GM12874 (cell line): ENCODE measurements around the gene ZSWIM3.

Source experiments
- CTCF ChIP-seq: IDR thresholded peaks from 2 replicates; pipeline ENCODE4 v1.5.1; 2011; ENCODE audit warnings: low read depth, mild to moderate bottlenecking, control low read depth, low read length, moderate library complexity; ENCODE audit not compliant: insufficient read depth

Gene ZSWIM3

GRCh38 chr20:45845452-45845851 lies 12.0 kb upstream of the ZSWIM3 start:
- TF ChIP-seq CTCF, result no peak

GRCh38 chr20:45848421-45848820 lies 9.0 kb upstream of the ZSWIM3 start:
- TF ChIP-seq CTCF, result no peak

GRCh38 chr20:45848969-45849582 lies 8.3 kb upstream of the ZSWIM3 start:
- no peak for TF ChIP-seq CTCF

- TF ChIP-seq CTCF, result no peak
These were observed 7.2 kb upstream of the ZSWIM3 start for GRCh38 chr20:45850238-45850637.

- no peak for TF ChIP-seq CTCF
These were observed 6.5 kb upstream of the ZSWIM3 start for GRCh38 chr20:45850926-45851325.

GRCh38 chr20:45851501-45851900 lies 5.9 kb upstream of the ZSWIM3 start:
- no peak for TF ChIP-seq CTCF

- no peak for TF ChIP-seq CTCF
These were observed 5.1 kb upstream of the ZSWIM3 start for GRCh38 chr20:45852326-45852725.

- TF ChIP-seq CTCF, result no peak
These were observed 3.9 kb upstream of the ZSWIM3 start for GRCh38 chr20:45853484-45853883.
